Measurements from ENCODE around the gene PRR15.

Gene PRR15

DNA sequence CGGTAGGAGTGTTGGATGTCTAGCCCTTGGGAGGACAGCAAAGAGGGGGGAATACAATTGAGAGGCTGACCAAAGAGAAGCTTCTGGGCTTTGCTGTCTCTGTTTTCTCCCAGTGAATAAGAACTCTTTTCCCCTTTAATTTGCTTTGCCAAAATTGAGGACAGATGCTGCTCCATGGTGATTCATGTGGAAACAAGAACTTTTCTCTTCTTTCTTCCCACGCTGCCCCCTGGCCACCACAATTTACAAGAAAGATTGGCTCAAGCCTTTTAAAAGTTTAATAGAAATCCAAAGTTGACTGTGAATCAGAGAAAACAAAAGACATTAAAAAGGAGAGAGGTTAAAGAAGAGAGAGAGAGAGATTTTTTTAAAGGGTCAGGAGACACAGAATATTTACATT lies 49.0 kb downstream of the PRR15 start:
- H3K36me3 Mint-ChIP-seq: no peaks in the 10 kb centered on the region
- H3K27me3 Mint-ChIP-seq: no peaks in the 10 kb centered on the region
- H3K4me3 Mint-ChIP-seq: no peak overlapping the region
- H3K4me1 Mint-ChIP-seq: no peaks in the 10 kb centered on the region
- H3K27ac Mint-ChIP-seq: no peak overlapping the region
- peaks cover 5% of the 10 kb centered on the region for H3K9me3 Mint-ChIP-seq
- no peak for ATAC-seq

DNA sequence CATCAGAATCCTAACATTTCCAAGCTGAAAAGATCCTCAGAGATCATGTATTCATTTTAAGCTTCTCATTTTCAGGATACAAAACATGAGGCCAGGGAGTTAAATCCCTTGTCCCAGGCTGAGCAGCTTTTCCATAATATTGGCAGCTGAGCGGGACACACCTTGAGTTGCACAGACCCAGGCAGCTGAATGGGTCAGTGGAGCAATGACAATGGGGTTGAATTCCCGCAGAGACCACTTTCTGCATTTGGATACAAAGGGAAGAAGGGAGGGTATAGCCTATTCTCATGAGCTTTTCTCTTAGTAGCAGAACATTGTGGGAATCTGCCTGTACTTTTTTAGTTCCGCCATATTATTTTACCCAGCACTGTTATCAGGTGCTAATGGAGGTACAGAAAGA lies 49.5 kb downstream of the PRR15 start:
- no peaks in the 10 kb centered on the region for H3K27me3 Mint-ChIP-seq
- no peaks in the 10 kb centered on the region for H3K36me3 Mint-ChIP-seq
- no peaks in the 10 kb centered on the region for H3K4me1 Mint-ChIP-seq
- peaks cover 5% of the 10 kb centered on the region for H3K9me3 Mint-ChIP-seq
- no peak for ATAC-seq
- no peak overlapping the region for H3K27ac Mint-ChIP-seq
- H3K4me3 Mint-ChIP-seq: no peak overlapping the region

DNA sequence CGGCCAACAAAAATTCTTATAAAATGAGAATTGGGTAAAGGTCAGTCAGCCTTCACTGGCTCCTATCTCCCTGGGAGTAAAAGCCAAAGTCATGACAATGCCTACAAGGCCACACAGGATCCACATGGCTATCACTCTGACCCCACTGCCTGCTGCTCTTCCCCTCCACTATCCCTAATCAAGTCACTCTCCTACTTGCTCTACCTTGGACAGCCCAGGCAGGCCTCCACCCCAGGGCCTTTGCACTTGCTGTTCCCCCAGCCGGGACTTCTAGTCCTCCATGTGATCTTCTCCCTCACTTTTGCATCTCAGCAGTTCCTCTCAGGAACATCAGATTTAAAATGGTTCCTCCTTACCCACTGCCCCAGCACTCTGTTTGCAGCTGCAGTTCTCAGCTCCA lies 50.6 kb downstream of the PRR15 start:
- Mint-ChIP-seq H3K27ac (no peak overlapping the region), H3K27me3 (no peaks in the 10 kb centered on the region), H3K36me3 (no peaks in the 10 kb centered on the region), H3K4me1 (no peaks in the 10 kb centered on the region), H3K4me3 (no peak overlapping the region), H3K9me3 (peaks cover 5% of the 10 kb centered on the region)
- no peak for ATAC-seq
